ENCODE data around the gene ZBTB38.

GRCh38 chr3:141368062-141368924 is at the start of gene ZBTB38:
- TF ChIP-seq CTCF (IDR thresholded peaks at IDR 0.05) (no peak), POLR2A (IDR thresholded peaks at IDR 0.05) (peak in 1 of 2 donors; percentile 82)

Data from thyroid gland (tissue), 4 donors.